Thyroid gland (tissue), 4 donors: ENCODE data around the gene NXPH4.

Source experiments
- CTCF ChIP-seq, 6 experiments: fragments of 200-600 bp in 3 of 6; fragments of 450-650 bp in 3 of 6; sonication (generic) in 3 of 6; IDR thresholded peaks; one replicate each; pipeline ENCODE4 v1.5.1; 2016 to 2019; ENCODE audit warnings: antibody characterized with exemption in 6 of 6, mild to moderate bottlenecking in 2 of 6, inconsistent platforms in 1 of 6, moderate library complexity in 1 of 6
- POLR2A ChIP-seq, 2 donors: fragments of 450-650 bp; IDR thresholded peaks; one replicate each; pipeline ENCODE4 v1.6.1; 2017; ENCODE audit warnings: antibody characterized with exemption in 2 of 2, mild to moderate bottlenecking in 2 of 2, moderate library complexity in 1 of 2

GRCh38 chr12:57237932-57238853, 21.6 kb downstream of the NXPH4 start:
- TF ChIP-seq CTCF (IDR thresholded peaks at IDR 0.05): no peak
- TF ChIP-seq POLR2A (IDR thresholded peaks at IDR 0.05): no peak
